ENCODE data around the gene FSTL3.
"Not testable (repeated sequence)": the region's sequence is repeated elsewhere in the genome, so short reads cannot be mapped to it uniquely, and the experiment has no call there.

FSTL3 gene

GRCh38 chr19:661427-662196 is 14.6 kb upstream of the FSTL3 start:
- peak; percentile 69 to 74 for DNase-seq

DNA sequence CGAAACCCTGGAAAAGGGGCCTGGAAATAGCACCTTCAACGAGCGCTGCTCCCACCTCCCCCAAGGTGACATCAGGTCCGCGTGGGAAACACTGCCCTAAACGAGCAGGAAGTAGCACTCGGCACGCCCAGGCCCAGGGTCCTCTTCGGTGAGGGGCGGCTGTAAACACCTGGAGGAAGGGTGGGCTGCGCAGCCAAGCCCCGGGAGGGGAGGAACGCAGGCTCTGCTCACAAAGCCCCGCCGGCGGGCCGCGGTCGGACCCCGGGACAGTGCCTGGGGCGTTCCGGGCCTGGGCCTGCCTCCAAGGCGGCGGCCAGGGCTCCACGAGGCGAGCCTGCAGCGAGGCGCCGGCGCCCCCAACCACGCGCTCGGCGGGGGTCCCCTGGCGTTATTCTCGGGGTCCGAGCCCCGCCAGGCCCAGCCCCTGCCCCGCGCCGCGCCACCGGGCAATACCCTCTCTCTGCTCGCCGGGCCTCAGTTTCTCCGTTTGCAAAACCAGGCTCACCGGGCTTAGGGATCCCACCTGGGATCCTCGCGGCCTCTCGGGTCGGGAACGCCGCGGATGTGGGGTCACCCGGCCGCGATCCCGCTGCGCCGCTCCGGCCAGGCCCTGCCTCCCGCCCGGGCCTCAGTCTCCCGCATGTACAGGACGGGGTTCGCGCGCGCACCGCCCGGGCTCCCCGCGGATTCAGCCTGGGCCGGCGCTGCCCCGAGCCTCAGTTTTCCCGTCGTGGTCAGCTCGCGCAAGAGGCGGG is 13.8 kb upstream of the FSTL3 start:
- DNase-seq: peak; percentile 70 to 80

GRCh38 chr19:662962-663681 is 13.1 kb upstream of the FSTL3 start, which contains the start of gene RNF126:
TSS of gene RNF126 (minus strand) at chr19:663214. CDS start at chr19:663121, 93 bp downstream.
- DNase-seq: peak; percentile 94 to 97

DNA sequence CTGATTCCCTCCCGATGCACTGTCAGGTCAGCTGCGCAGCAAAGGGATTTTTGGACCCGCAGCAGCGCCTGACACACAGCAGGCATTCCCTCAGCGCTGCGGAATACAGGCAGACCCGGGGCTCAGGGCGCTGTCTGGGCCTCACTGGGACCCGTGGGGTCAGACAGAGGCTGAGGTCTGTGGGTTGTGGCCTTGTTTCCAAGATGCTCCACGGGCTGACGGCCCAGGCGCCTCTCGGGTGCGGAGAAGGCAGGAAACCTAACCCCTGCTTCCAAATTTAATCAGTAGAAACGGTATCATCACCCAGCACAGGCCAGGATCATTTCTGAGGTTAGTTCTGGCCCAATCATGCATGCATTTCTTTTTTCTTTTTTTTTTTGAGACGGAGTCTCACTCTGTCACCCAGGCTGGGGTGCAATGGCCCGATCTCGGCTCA is 12.5 kb upstream of the FSTL3 start:
- peak; percentile 23 to 32 for DNase-seq

DNA sequence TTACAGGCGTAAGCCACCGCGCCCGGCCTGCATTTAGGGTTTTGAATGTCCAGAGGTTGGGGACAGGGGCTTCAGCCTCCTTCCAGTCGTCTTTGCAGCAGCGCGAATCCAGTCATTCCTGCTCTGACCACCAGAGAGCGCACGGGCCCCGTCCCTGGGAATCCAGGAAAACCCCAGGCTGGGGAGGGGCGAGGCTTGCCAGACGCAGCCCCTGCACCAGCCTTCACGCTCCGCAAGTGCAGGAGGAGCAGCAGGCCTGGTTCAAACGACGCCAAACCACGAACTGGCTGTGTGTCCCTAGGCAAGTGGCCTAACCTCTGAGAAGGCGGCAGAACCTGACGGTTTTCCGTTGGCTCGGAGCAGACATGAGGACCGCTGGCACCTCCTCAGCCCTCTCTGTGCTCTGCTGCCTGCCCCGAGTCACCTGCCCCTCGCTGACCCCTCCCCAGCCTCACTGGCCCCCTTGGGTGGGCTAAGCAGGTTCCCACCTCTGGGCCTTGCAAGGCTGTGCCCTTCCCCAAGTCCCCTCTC is 11.2 kb upstream of the FSTL3 start:
- peak; percentile 89 to 92 for DNase-seq

GRCh38 chr19:666985-667573 is 9.1 kb upstream of the FSTL3 start:
- DNase-seq: not testable (repeated sequence)

- not testable (repeated sequence) for DNase-seq
Measured at GRCh38 chr19:668675-669434, 7.3 kb upstream of the FSTL3 start.

GRCh38 chr19:670609-671075 is 5.5 kb upstream of the FSTL3 start:
- DNase-seq: no peak

- no peak for DNase-seq
Measured at GRCh38 chr19:674282-675151, 1.7 kb upstream of the FSTL3 start.

DNA sequence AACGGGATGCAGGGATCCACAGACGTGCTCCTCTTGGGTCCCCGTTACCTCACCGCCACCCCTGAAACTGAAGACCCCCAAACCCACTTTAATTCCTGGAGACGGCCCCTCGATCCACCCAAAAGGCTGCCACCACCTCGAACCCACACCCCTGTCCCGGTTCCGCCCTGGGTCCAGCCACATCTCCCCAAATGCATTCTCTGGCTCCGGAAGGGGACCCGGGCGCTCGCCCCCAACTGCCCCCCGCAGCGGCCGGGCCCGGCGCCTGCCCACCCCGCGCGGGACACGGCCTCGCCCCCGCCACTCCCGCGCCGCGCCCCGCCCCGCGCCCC is 219 bp upstream of the FSTL3 start:
- DNase-seq: no peak

DNA sequence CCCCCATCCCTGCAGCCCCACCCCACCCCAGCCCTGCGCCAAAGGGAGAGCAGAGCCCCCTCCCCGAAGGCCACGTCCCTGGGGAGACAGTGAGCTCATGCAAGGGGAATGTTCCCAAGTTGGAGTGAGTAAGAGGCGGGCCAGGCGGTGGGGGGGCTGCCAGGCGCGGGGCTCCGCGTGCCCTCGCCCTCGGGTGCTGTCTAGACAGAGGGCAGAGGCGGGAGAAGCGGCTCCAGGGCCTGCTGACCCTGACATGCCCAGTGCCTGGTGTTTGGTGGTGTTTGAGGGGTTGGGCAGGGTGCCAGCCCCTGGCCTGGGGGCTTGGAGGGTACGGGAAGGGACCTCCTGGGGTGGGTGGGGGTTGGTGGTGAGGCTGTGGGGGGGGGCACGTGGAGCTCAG is 1.0 kb downstream of the FSTL3 start:
- no peak for DNase-seq

- no peak for DNase-seq
Measured at GRCh38 chr19:677601-678436, 1.6 kb downstream of the FSTL3 start.

- no peak for DNase-seq
Measured at GRCh38 chr19:678791-679388, 2.7 kb downstream of the FSTL3 start.

DNA sequence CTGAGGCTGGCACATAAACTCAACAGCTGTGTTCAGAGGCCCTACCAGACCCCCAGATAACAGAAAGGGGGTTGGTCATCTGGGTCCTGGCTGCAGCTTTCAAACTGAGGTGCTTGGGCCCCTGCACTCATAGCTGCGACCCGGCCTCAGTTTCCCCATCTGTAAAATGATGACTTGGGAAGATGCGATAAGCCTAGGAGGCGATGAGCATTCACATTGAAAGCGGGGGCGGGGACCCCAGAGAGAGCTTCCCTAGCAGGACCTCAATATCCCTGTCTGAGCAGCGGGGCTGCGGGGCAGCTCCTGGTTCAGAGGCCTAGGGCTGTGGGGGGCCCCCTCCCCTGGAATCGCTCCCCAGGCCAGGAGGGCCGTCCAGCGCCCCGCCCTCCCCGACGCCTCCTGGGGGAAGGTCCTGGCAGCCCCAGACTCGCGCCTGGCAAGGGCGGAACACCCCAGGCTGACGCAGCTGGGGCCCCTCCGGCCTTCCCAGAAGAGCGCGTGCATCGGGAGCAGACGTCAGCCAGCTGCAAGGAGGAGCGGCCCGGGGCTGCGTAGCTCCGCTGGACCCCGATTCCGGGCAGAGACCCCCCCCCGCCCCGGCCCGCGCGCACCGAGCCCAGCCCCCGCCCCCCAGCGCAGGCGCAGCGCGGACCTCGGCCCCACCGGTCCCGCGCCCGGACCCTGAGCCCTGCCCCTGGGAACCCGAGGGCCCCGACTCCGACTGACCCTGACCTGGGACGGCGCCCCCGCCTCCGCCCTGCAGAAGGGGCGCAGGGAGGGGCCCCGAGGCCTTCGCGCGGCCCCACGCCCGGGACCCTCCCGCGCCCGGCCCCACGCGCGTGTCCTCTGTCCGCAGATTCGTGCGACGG is 3.5 kb downstream of the FSTL3 start:
- DNase-seq: peak; percentile 48 to 60

DNA sequence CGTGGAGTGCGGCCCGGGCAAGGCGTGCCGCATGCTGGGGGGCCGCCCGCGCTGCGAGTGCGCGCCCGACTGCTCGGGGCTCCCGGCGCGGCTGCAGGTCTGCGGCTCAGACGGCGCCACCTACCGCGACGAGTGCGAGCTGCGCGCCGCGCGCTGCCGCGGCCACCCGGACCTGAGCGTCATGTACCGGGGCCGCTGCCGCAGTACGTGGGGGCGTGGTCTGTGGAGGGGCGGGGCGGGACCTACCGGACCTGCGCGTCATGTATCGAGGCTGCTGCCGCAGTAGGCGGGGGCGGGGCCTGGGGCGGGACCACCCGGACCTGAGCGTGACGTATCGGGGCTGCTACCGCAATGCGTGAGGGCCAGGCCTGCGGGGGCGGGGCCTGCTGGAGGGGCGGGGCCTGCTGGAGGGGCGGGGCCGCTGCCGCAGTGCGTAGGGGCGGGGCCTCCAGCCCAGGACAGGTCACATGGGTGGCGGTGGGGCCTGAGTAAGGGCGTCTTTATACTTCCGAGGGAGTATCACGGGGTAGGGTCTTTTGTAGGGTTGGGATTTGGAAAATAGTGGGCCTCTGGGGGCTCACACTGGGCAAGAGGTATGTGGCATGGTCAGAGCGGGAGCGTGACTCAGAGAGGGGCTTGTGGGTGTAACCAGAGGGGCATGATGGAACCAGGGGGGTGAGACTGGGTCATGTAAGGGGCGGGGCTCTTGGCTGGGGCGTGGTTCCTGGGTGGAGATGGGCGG is 4.3 kb downstream of the FSTL3 start:
- DNase-seq: peak; percentile 100

DNA sequence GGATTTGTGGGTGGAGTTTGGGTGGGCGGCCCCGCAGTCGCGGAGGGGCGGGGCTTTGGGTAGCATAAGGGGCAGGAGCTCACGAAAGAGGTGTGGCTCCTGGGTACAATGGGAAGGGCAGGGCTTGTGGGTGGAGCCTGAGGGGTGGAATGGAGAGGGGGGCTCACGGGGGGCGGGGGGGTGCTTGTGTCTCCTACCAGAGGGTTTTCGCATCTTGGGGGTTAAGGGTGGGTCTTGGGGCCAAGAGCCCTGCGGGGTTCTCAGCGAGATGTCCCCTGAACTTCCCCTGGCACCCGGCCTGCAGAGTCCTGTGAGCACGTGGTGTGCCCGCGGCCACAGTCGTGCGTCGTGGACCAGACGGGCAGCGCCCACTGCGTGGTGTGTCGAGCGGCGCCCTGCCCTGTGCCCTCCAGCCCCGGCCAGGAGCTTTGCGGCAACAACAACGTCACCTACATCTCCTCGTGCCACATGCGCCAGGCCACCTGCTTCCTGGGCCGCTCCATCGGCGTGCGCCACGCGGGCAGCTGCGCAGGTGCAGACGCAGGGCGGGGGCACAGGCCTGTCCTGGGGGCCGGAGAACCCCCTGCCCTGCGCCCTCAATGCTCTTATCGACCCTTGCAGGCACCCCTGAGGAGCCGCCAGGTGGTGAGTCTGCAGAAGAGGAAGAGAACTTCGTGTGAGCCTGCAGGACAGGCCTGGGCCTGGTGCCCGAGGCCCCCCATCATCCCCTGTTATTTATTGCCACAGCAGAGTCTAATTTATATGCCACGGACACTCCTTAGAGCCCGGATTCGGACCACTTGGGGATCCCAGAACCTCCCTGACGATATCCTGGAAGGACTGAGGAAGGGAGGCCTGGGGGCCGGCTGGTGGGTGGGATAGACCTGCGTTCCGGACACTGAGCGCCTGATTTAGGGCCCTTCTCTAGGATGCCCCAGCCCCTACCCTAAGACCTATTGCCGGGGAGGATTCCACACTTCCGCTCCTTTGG is 5.1 kb downstream of the FSTL3 start:
- DNase-seq: peak in 1 of 2 experiments; percentile 19

All from activated CD4-positive, alpha-beta T cell treated with anti-CD3 and anti-CD28 coated beads, Interleukin-2, amount 50 U/mL, for 48 hours (primary cell).